GM04504 (cell line): ENCODE measurements around the gene FBF1.
A peak's percentile ranks its signal among the peaks of the same experiment; 100 is the strongest.
"Not testable (repeated sequence)": the region's sequence is repeated elsewhere in the genome, so short reads cannot be mapped to it uniquely, and the experiment has no call there.

Source experiments
- DNase-seq: peaks from one replicate; pipeline ENCODE4 v3.0.0-alpha.2; 2012; ENCODE audit warnings: low read depth

FBF1 gene

DNA sequence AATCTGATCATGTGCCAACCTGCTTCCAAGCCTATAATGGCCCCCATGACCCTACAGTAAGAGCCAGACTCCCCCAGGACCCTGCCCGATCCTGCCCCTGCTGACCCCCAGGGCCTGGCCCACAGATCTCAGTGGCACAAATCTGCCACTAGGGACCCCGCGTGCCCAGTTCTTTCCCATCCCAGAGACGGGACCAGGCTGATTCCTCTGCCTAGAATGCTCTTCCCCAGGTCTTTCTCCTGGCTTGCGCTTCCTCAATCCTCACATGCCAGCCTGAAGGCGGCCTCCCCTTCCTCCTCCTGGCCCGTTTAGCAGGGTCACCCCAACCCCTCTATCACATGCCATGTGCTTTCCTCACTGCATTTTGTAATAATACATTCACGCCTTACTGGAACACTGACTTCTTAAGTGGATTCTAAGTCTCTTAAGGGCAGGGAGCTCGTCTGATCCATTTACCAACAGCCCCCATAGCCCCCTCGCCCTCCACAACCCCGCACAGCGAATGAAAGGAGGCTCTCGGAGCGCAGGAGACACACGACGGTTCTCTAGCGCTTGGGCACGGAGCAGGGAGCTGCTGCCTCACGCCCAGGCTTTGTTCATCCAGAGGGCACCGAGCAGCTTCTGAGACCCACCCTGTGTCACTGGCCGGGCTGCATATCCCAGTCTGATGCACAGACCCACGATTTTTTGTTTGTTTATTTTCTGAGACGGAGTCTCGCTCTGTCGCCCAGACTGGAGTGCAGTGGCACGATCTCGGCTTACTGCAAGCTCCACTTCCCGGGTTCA lies 45.3 kb downstream of the FBF1 start:
- no peak for DNase-seq

DNA sequence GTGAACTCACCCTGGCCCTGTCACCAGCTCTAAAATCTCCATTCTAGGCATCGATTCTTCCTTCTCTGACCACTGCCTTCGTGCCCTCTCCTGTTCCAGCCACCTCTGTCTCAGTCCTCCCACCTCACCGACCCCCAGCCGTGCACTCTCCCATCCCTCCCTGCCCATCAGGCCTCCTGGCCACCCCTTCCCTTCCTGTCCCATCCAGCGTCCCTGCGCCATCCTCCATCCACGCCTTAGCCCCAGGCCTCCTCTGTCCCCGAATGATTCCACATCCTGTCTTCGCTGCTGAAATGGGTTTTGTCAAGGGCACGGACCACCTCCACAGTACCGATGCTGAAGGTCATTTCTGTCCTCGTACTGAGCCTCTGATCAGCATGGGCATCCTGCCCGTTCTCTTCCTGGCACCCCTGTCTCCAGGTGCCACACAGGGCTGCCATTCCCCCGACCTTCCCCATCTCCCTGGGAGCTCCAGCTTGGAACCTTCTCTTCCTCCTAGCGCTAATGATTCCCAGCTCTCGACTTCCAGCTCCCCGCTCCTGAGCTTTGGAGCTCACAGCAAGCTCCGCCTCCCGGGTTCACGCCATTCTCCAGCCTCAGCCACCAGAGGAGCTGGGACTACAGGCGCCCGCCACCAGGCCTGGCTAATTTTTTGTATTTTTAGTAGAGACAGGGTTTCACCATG lies 46.7 kb downstream of the FBF1 start:
- DNase-seq, result no peak

DNA sequence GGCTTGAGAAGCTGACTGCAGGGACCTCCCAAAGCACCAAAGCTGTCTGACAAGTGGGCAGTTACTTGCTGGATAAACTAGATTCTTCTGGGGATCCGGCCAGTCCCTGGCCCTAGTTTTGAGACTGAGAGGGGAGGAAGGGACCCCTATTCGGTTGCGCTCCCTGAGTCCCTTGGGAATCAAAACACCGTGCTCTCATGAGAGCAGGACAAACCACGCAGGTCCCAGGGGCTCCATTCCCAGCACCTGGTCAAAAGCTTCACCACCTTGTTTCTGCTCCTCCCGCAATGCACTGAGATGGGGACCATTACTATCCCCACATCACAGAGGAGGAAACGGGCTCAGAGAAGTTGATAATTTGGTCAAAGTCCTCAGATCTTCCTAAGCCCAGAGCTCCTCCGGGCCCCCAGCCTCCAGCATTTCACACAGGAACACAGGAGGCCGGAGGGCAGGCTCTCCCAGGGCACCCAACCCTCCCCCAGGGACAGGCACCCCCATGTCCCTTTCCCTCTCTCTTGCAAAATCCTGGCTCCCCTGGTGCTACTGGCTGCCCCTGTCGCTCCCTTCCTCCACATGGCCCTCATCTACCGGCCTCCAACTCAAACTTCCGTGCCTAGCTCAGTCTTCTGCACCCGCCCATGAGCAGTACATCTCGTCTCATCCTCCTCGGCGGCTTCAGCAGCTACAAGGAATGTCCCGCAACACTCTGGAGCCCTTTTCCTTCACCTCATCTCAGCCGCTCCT lies 47.4 kb downstream of the FBF1 start:
- DNase-seq, result no peak

DNA sequence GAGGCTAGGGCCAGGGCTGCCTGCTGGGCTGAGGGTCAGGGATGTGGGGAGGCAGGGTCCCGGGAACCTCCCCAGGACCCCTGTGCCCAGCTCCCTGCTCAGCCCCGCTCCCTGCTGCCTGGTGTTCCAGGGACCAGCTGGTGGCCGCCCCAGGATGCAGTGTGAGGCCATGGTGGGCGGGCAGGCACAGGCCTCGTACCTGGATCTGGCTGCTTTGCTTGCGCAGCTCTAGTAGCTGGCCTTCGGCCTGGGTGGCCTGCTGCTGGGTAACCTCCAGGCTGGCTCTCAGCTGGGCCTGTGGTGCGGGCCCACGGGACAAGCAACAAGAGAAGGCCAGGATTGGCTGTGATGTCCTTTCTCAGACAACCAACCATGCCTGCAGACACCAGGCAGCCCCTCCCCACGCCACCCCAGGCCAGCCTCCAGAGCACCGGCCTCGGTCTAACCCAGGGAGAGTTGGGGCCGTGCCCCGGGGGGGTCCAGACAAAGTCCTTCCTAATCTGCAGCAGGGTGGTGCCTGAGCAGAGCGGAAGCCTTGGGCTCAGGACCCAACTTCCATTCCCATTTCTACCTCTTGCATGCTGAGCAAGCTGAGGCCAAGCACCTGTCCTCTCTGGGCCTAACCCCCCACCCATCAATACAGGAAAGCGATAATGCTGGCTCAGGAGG lies 48.2 kb downstream of the FBF1 start:
- no peak for DNase-seq

DNA sequence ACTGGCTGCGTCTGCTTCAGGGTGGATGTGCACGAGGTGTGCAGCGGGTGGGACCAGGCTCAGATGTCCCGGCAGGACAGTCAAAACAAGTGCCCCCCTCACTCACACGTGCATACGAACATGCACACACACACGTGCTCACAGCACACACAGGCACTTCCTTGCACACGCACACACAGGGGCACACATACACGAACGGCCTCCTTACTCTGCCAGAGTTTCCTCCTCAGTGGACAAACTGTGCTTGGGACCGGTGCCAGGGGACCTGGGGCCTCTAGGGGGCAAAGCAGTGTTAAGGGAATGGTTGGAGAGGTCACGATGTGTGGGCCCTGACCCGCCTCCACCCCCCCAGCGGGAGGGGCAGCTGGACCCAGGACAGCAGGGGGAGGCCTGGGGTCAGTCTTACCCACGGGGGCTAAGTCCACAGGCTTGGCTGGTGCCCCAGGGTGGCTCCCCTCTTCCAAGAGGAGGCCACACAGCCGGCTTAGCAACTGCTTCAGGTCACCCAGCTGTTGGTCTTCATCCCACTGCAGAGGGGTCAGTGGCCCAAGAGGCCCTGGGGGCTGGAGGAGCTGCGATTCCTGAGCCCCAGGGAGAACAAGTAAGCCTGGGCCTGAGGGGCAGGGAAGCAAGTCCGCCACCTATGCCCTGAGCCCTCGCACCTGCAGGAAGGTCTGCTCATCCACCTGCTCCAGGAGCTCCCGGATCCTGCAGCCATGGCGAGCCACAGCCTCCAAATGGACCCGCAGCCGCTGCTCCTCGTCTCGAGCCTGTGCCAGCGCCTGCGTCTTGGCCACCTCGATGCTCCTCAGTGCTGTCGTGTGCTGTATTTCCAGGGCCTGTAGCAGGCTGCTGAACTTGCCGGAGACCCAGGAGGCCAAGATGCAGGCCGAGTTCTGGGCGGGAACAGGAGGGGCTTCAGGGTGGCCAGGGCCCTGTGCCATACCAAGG lies 49.0 kb downstream of the FBF1 start:
- DNase-seq, result no peak

DNA sequence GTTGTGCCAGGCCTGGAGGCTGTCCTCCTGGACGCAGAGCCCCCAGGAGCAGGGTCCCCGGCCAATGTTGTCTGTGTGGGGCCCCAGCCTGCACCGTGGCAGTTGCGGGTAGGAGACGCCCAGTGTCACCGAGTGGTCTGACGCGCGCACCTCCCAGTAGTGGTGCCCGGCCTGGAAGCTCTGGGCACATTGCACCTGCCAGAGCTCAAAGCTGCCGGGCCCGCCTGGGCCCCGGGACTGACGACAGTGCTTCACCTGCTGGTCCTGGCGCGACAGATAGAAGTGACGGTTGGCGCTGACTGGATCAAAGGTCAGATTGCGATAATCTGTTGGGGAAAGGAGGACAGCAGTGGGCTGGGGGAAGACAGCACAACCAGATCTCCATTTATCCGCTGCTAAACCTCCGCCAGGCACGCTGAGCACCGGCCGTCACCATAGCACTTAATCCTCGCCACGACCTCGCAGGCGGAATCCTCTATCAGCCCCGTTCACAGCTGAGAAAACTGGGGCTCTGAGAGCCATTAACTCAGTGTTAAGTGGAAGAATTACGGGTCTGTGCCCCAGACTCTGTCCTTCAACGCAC lies 49.7 kb downstream of the FBF1 start:
- DNase-seq, result no peak

DNA sequence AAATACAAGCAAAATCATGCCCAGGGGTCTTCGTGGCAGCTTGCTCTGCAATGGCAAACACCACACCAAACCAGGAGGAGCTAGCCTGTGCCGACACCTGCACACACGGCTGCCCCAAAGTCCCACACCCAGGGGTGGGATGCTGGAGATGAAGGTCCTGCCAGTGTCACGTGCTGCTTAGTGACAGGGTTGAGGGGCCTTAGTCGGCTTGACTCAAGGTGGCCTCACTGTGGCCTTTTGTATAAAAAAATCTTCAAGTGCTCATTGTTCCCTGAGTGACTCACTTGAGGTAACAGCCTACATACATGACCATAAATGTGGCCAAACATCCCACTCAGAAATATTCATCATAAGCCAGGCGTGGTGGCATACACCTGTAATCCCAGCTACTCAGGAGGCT lies 51.4 kb downstream of the FBF1 start:
- DNase-seq, result no peak

DNA sequence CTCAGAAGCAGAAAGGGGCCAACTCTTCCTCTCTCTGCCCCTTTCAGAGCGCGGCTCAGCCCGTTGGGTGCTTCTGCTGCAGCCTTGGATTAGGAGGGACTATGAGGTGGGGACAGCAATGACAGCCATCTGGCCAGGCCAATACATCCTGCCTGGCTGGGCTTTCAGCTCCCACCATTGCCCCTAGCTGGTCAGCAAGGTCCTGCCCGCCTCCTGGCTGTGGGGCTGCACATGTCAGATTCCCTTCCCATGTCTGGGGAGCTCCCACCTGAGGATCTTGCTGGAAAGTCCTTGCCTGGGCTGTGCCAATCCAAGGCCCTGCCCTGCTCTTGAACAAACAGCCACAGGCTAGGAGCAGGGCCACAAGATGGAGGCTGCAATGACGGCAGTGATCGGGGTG lies 52.4 kb downstream of the FBF1 start:
- DNase-seq, result no peak

DNA sequence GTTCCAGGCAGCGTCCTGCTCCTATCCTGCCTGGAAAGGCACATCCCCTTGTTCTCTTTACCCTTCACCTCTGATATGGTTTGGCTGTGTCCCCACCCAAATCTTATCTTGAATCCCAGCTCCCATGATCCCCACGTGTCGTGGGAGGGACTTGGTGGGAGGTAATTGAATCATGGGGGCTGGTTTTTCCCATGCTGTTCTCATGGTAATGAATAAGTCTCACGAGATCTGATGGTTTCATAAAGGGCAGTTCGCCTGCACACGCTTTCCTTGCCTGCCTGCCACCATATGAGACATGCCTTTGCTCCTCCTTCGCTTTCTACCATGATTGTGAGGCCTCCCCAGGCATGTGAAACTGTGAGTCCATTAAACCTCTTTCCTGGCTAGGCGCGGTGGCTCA lies 55.0 kb downstream of the FBF1 start:
- not testable (repeated sequence) for DNase-seq

DNA sequence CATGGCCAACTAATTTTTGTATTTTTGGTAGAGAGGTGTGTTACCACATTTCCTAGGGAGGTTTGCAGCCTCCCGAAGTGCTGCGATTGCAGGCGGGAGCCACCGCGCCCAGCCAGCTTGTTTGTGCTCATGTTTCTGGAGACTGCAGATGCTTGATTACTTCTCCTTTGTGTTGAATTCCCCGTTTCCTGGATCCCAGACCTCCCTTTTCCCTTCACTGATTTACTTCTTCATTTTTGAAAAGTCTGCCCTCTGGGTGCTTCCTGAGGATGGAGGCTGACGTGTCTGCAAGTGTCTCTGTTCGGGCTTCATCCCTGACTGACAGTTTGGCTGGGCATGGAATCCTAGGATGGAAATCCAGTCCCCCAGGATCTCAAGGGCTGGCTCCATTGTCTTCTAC lies 55.4 kb downstream of the FBF1 start:
- DNase-seq, result no peak

DNA sequence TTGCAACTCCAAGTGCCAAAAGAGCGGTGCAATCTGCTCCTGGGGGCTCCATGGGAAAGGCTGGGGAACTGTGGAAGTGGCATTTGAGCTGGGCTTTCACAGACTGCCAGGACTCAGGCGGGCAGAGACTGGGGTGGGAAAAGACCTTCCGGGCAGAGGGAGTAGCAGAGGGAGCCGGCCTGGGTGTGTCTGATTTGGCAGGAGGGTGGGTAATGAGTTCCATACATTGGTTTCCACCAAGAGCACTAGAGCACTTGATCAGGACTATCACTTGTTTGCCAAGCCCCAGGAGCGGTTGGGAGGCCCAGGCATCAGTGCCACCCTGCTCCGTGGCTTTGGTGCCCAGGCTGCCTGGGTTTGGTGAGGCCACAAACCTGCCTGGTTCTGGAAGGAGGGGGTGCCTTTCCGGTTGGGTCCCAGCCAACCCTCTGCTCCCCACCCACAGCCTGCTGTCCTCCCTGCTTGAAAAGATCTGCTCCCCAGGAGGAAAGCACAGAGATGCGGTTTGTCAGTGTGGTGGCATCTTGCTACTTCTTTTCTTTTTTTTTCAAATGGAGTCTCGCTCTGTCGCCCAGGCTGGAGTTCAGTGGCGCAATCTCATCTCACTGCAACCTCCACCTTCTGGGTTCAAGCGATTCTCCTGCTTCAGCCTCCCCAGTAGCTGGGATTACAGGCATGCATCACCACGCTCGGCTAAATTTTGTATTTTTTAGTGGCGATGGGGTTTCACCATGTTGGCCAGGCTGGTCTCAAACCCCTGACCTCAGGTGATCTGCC lies 59.0 kb downstream of the FBF1 start:
- DNase-seq, result no peak

DNA sequence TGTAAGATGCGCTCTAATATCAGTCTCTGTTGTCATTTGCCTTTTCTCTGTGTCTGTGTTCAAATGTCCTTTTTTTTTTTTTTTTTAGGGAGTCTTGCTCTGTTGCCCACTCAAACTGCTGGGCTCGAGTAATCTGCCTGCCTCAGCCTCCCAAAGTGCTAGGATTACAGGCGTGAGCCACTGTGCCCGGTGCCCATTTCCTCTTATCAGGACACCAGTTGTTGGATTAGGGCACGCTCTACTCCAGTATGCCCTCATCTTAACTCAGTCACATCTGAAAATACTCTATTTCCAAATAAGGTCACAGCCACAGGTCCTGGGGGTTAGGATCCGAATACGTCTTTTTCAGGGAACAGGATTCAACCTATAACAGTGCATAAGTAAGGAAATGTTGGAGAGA lies 60.6 kb downstream of the FBF1 start:
- no peak for DNase-seq

DNA sequence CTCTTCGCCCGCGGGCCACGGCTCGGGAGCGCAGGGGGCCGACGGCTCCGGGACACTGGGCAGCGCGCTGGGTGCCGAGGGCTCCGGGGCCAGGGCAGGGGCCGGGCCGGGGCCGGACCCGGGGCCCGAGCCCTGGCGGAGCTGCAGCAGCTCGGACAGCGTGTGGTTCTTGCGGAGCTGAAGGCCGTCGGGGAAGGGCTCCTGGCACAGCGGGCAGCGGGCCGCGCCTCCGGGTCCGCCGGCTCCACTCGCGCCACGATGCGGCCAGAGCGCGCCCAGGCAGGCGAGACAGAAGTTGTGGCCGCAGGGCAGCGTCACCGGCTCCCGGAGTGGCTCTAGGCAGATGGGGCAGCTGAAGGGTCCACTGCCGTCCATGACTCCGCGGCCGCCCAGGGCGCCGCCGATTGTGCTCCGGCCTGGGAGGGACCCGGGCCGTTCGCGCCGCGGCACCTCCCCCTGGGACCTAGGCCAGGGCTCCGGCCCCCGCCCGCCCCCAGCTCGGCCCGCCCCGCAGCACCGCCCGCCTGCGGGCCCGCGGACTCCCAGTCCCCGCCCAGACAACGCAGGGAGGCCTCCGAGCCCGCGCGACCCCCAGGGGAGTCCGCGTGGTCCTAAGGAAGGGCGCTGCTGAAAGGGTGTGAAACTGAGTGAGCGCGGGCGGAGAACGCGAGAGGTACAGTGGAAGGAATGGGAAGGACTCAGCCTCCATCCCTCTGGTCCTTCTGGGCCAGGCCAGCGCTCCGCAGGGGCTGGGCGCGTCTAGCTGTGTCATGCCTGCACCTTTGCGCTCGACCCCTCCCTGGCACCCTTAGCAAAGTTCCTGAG lies 62.5 kb downstream of the FBF1 start, which contains the start of gene TRIM47:
Gene TRIM47, minus strand, starts transcription at position 408 of the 825 bp plus-strand sequence. Its CDS starts 33 bp downstream, at position 375.
- DNase-seq, result no peak

DNA sequence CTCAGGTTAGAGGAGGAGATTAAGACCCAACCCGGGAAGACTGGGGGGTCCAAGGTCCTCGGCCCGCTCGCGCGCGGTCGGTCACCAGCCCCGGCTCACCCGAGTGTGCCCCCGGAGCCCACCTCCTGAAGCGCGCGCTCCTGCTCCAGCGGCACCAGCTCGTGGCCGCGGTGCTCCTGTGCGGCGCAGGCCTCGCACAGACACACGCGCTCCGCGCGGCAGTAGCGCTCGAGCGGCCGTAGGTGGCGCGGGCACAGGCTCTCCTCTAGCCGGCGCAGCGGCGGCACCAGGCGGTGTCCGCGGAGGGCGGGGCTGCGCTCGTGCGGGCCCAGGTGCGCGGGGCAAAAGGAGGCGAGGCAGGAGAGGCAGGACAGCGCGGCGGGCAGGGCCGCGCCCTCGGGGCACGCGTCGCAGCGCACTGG lies 63.1 kb downstream of the FBF1 start:
- DNase-seq, result no peak

DNA sequence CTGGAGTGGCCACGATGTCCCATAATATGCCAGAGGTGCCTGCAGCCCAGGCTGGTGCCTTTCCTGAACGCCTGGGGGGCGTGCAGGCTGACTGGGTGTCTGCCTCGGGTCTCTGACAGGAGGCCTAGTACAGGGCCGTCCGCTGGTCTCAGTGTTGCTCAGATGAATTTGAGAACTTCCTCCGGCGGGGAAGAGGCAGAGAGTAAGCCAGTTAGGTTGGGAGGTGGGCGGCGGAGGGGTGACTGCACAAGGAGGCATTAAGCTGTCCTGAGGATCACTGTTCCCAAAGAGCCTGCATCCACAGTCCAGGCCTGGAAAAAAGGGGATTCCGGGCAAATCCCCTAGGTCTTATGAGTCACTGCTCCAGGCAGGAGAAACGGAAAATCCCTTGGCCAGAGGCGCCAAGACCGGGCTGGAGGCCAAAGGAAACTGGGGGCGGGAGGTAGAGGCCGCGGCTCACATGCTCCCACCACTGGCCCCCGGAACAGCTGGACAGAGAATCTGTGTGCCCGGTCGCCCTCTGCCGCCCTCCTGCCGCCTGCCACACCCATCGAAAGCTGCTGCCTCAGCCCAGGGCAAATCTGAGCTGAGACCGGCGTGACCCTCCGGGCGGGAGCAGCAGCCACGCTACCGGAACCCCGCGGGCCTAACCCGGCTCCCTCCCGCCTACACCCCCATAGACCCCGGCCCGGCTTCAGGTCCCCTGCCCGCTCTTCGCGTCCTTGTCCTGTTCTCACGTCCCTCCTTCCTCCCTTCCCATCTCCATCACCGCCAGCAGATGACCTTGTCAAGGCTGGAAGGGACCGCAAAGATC lies 63.7 kb downstream of the FBF1 start:
- peak; percentile 84 for DNase-seq

DNA sequence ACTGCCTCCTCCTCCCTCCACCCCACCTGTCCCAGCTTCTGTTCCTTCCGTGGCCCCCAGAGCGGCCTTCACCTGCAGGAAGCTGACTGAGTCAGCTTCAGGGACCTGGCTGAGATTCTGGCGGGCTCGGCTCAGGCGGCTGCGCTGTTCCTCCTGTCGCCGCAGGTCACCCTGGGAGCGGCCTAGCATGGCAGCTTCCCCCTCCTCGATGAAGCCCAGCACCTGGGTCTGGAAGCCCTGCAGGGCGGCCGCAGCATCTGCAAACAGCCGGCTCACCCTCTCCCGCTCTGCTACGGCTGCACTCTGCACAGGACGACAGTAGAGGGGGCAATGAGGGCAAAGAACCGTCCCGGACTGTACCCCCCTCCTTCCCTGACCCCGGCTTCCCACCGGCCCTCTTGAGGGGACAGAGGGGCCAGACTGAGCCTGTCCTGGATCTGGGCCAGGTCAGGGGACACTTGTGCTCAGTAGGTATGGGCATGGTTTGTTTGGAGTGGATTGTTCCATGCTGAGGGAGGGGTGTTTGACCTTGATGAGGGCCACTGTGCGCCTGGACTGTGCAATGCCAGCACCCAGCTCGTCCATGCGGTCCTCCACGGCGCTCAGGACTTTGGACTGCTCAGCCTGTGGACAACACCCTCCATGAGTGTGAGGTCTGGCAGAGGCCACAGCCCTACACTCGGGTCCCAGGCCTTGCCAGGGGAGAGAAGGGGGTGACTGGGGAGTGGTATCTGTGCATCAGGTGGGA lies 64.5 kb downstream of the FBF1 start:
- no peak for DNase-seq

DNA sequence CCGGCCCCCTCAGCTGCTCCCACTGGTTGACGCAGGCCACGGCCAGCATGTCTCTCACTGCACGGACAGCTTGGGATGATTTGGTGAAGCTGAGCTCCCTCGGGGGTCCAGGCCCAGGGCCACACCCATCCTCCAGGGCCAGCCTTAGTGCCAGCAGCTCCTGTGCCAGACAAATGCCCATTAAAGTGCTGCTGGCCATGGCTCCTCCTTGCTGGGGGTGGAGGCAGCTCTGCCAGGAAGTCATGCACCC lies 65.0 kb downstream of the FBF1 start:
- no peak for DNase-seq
